Parathyroid adenoma (tissue), 2 donors: ENCODE data around the gene FBLN5.

Experiments
- H2AFZ ChIP-seq: fragments of 300-600 bp; sonication (generic); one replicate; pipeline ENCODE4 v1.7.0; 2017; ENCODE audit warnings: antibody characterized with exemption, mild to moderate bottlenecking
- H3K27ac ChIP-seq: fragments of 300-600 bp; sonication (generic); one replicate; pipeline ENCODE4 v1.7.0; 2017
- H3K27me3 ChIP-seq: fragments of 300-600 bp; sonication (generic); one replicate; pipeline ENCODE4 v1.7.0; 2017; ENCODE audit warnings: low read length; ENCODE audit not compliant: control insufficient read depth, insufficient read depth
- H3K36me3 ChIP-seq: fragments of 300-600 bp; sonication (generic); one replicate; pipeline ENCODE4 v1.7.0; 2017; ENCODE audit warnings: low read length; ENCODE audit not compliant: control insufficient read depth, insufficient read depth
- H3K4me1 ChIP-seq: fragments of 300-600 bp; sonication (generic); one replicate; pipeline ENCODE4 v1.7.0; 2017; ENCODE audit warnings: control low read depth
- H3K4me2 ChIP-seq: fragments of 300-600 bp; sonication (generic); one replicate; pipeline ENCODE4 v1.7.0; 2017; ENCODE audit warnings: low read length
- H3K4me3 ChIP-seq: fragments of 300-600 bp; sonication (generic); one replicate; pipeline ENCODE4 v1.7.0; 2017; ENCODE audit warnings: low read depth, low read length
- H3K79me2 ChIP-seq: fragments of 300-600 bp; sonication (generic); one replicate; pipeline ENCODE4 v1.7.0; 2017; ENCODE audit warnings: control low read depth
- H3K9ac ChIP-seq: fragments of 300-600 bp; sonication (generic); one replicate; pipeline ENCODE4 v1.7.0; 2017; ENCODE audit warnings: mild to moderate bottlenecking
- H3K9me3 ChIP-seq: fragments of 300-600 bp; sonication (generic); one replicate; pipeline ENCODE4 v1.7.0; 2017; ENCODE audit warnings: low read length; ENCODE audit not compliant: control insufficient read depth
- TF ChIP-seq, protein P1 (sequence below): fragments of 300-600 bp; sonication (generic); IDR thresholded peaks from one replicate; pipeline ENCODE4 v1.7.0; 2017; ENCODE audit warnings: antibody characterized with exemption, mild to moderate bottlenecking
- donor health status: primary hyperparathyroidism.

Gene FBLN5

DNA sequence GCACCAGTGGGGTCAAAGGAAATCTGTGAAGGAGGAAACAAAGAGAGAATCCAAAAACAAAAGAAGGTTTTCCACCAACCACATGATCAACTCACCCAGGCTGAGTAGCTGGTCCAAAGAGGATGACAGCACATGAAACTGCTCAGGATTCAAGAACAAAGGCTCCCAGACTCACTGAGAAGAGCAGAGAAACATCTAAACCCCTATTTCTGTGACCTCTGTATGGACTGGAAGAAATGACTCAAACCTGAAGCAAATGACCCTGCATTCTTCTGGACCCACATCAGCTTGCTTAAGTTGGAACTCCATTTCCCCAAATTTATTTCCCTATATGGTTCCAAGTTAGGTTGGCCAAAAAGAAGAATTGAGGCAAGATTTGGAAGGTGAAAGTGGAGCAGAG, 106.4 kb downstream of the FBLN5 start:
- no peak overlapping the region for H3K9ac ChIP-seq
- no peaks in the 10 kb centered on the region for H3K9me3 ChIP-seq
- no peaks in the 10 kb centered on the region for H3K36me3 ChIP-seq
- no peak overlapping the region for H3K4me2 ChIP-seq
- no peak overlapping the region for H2AFZ ChIP-seq
- TF ChIP-seq, protein P1, sequence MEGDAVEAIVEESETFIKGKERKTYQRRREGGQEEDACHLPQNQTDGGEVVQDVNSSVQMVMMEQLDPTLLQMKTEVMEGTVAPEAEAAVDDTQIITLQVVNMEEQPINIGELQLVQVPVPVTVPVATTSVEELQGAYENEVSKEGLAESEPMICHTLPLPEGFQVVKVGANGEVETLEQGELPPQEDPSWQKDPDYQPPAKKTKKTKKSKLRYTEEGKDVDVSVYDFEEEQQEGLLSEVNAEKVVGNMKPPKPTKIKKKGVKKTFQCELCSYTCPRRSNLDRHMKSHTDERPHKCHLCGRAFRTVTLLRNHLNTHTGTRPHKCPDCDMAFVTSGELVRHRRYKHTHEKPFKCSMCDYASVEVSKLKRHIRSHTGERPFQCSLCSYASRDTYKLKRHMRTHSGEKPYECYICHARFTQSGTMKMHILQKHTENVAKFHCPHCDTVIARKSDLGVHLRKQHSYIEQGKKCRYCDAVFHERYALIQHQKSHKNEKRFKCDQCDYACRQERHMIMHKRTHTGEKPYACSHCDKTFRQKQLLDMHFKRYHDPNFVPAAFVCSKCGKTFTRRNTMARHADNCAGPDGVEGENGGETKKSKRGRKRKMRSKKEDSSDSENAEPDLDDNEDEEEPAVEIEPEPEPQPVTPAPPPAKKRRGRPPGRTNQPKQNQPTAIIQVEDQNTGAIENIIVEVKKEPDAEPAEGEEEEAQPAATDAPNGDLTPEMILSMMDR = no peak
- H3K27me3 ChIP-seq = no peaks in the 10 kb centered on the region
- H3K4me3 ChIP-seq = no peak overlapping the region
- no peak overlapping the region for H3K27ac ChIP-seq
- peaks cover 7% of the 10 kb centered on the region for H3K4me1 ChIP-seq
- no peaks in the 10 kb centered on the region for H3K79me2 ChIP-seq

DNA sequence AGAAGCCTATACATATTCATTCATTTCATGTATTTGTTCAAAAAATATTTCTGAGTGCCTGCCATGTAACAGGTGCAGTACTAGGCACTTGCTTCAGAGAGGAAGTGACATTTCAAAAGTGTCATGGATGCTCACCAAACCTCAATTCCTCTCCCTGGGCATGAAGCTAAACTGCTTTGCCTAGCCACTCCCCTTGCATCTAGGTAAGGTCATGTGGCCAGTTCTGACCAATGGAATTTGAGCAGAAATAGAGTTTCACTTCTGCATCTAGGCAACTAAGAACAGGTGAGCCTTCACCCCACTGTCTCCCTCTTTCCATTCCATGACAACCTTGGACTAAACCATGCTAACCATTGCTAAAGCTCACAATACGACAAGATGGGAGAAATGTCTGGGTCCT, 107.7 kb downstream of the FBLN5 start:
- Histone ChIP-seq H3K4me2 (no peak overlapping the region), H3K27ac (no peak overlapping the region), H3K9ac (no peak overlapping the region), H3K36me3 (no peaks in the 10 kb centered on the region), H3K4me1 (peaks cover 7% of the 10 kb centered on the region), H2AFZ (no peak overlapping the region), H3K79me2 (peaks cover 1% of the 10 kb centered on the region), H3K4me3 (no peak overlapping the region), H3K27me3 (no peaks in the 10 kb centered on the region), H3K9me3 (no peaks in the 10 kb centered on the region)
- TF ChIP-seq, protein P1 = no peak

DNA sequence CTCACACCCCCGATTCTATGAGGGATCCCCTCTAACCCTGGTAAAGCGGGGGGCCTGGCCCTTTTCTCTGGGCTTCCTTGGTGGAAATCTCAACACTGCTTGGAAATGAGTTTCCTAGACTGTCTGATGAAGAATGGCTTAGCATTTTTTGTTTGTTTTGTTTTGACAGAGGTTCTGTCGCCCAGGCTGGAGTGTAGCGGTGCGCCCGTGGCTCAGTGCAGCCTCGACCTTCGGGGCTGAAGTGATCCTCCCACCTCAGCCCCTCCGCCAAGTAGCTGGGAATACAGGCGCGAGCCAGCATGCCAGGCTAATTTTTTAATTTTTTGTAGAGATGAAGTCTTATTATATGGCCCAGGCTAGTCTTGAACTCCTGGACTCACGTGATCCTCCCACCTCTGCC, 110.4 kb downstream of the FBLN5 start:
- Histone ChIP-seq H3K36me3 (no peaks in the 10 kb centered on the region), H3K79me2 (peaks cover 18% of the 10 kb centered on the region), H3K9ac (no peak overlapping the region), H3K4me3 (peak overlapping the region; percentile 46), H3K9me3 (no peaks in the 10 kb centered on the region), H2AFZ (peak overlapping the region; percentile 86), H3K27ac (peak overlapping the region; percentile 99), H3K4me1 (peaks cover 13% of the 10 kb centered on the region), H3K27me3 (no peaks in the 10 kb centered on the region), H3K4me2 (peak overlapping the region; percentile 80)
- TF ChIP-seq, protein P1 = no peak

DNA sequence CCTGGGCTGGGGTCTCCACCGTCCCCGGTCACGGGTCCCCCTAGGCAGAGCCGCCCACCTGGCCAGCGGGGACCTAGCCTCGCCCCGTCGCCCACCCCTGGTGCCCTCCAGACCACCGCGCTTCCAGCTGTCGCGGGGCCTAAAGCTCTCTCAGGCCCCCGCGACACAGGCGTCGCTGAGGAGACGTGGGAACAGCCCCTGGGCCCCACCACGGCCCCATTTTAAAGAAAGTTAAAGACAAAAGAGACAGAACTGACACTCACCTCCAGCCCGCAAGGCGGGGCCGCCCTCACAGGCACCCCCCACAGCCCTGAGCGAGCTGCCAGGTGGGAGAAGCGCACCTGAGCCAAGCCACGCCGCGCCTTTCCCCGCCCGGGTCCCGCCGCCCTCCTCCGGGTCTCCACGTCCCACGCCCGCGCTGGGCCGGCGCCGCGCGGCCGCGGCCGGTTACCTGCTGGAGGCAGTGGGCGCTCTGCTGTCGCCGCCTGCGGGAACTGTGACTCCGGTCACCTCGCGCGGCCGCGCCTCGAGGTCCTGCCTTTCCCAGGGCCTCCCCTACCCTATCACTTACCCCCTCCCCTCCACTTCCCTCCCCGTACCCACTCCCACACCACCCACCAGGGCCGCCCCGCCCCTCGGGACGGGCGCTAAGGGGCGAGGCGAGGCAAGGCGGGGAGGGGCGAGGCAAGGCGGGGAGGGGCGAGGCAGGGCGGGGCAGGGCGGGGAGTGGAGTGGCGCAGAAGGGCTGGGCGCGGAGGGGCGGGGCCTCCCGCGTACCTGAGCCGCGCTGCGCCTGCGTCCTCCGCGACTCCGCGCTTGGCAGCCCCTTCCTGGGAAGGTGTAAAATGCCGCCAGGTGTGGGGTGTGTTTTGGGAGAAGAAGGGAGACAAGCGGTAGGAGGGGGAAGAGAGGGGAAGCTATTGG, 111.3 kb downstream of the FBLN5 start:
- Histone ChIP-seq H2AFZ (peak overlapping the region; percentile 86), H3K27ac (peak overlapping the region; percentile 99), H3K4me2 (peak overlapping the region; percentile 80), H3K9me3 (no peaks in the 10 kb centered on the region), H3K27me3 (no peaks in the 10 kb centered on the region), H3K9ac (peak overlapping the region; percentile 99), H3K79me2 (peaks cover 21% of the 10 kb centered on the region), H3K4me3 (peak overlapping the region; percentile 74), H3K4me1 (peaks cover 17% of the 10 kb centered on the region), H3K36me3 (no peaks in the 10 kb centered on the region)
- TF ChIP-seq, protein P1 = peak; percentile 38
